K562 (cell line): Measurements from ENCODE around the gene AREL1. TPM values are rescaled to one million over a fixed set of nuclear protein-coding genes. Genes with fewer than 3 reads are reported as not detected.

Experiments
- ATAC-seq: fragments of 200-7000 bp; cut with Tn5 transposase; 3 replicates; pipeline ENCODE4 v1.9.1; 2020; ENCODE audit warnings: moderate library complexity
- BruUV-seq: library from RNA; stranded (reverse); fragments of 400-500 nt; replicated peaks from 2 replicates; lab custom pipeline; 2021; lab: Mats Ljungman, UMichigan
- CTCF ChIA-PET: fragments of 300-600 bp; formaldehyde crosslinking; extraction: SDS; loops from one replicate; lab custom pipeline; 2021; ENCODE audit warnings: low intra/inter-chr PET ratio; lab: Yijun Ruan, JAX
- POLR2A ChIA-PET: fragments of 300-600, 350-650 bp; sonication (Branson Sonifier 250); formaldehyde crosslinking; extraction: SDS; loops from one replicate; lab custom pipeline; 2021; ENCODE audit warnings: antibody characterized with exemption, inconsistent platforms; lab: Yijun Ruan, JAX
- DNase-seq, 4 experiments: peaks; one replicate each; pipeline versions ENCODE4 v3.0.0 to v3.0.0-alpha.2; 2011 to 2018; ENCODE audit warnings: low spot score in 3 of 4, mixed read lengths in 3 of 4; ENCODE audit errors: extremely low read depth in 1 of 4
- FAIRE-seq: peaks from 2 replicates; lab custom pipeline; 2011; peaks lifted over from hg19 to GRCh38; lab: Jason Lieb, UNC
- H2AFZ ChIP-seq: 2 replicates; pipeline ENCODE4 v1.6.0; 2011; ENCODE audit warnings: low read depth, low read length, control low read depth, inconsistent platforms
- H3K27ac ChIP-seq: fragments of 200-600 bp; 3 replicates; pipeline ENCODE4 v1.8.0; 2011; ENCODE audit warnings: low read depth, mild to moderate bottlenecking, control low read depth, inconsistent platforms, low read length, moderate library complexity, mixed read lengths; ENCODE audit errors: extremely low read depth
- H3K27me3 ChIP-seq, 2 experiments: fragments of 300-600 bp in 1 of 2; 2 replicates in 1 of 2; 3 replicates in 1 of 2; pipeline versions ENCODE4 v1.6.0 to v1.8.0; 2011; ENCODE audit warnings: inconsistent platforms in 2 of 2, low read length in 2 of 2, mild to moderate bottlenecking in 1 of 2, mixed read lengths in 1 of 2, moderate library complexity in 1 of 2; ENCODE audit not compliant: control insufficient read depth in 2 of 2, insufficient read depth in 2 of 2
- H3K36me3 ChIP-seq: fragments of 300-600 bp; 3 replicates; pipeline ENCODE4 v1.8.0; 2011; ENCODE audit warnings: mild to moderate bottlenecking, low read length, inconsistent platforms; ENCODE audit not compliant: control insufficient read depth, insufficient read depth
- H3K4me1 ChIP-seq, 2 experiments: fragments of 200-600 bp in 1 of 2; replicated peaks in 1 of 2; 2 replicates in 1 of 2; 3 replicates in 1 of 2; pipeline versions ENCODE4 v1.5.1 to v1.8.0; 2011; ENCODE audit warnings: inconsistent platforms in 2 of 2, low read length in 2 of 2, mild to moderate bottlenecking in 1 of 2, mixed read lengths in 1 of 2, moderate library complexity in 1 of 2; ENCODE audit not compliant: control insufficient read depth in 2 of 2, insufficient read depth in 2 of 2
- H3K4me2 ChIP-seq: 2 replicates; pipeline ENCODE4 v1.6.1; 2011; ENCODE audit warnings: low read length, control low read depth, inconsistent platforms, mixed read lengths; ENCODE audit not compliant: insufficient read depth
- H3K4me3 ChIP-seq: fragments of 200-600 bp; sonication (generic), shearing (Covaris generic); 2 replicates; pipeline ENCODE4 v1.5.1; 2016; ENCODE audit warnings: control low read depth, inconsistent platforms
- H3K79me2 ChIP-seq: fragments of 200-600 bp; 3 replicates; pipeline ENCODE4 v1.8.0; 2011; ENCODE audit warnings: low read length, inconsistent platforms; ENCODE audit not compliant: control insufficient read depth, insufficient read depth
- H3K9ac ChIP-seq, 2 experiments: 2 replicates each; pipeline versions ENCODE4 v1.6.0 to v1.6.1; 2011; ENCODE audit warnings: low read depth in 2 of 2, low read length in 2 of 2, control low read depth in 1 of 2, inconsistent platforms in 1 of 2, mild to moderate bottlenecking in 1 of 2, mixed read lengths in 1 of 2; ENCODE audit not compliant: insufficient read depth in 1 of 2
- H3K9me1 ChIP-seq: one replicate; pipeline ENCODE4 v1.6.0; 2011; ENCODE audit warnings: inconsistent platforms, mild to moderate bottlenecking, low read length, moderate library complexity; ENCODE audit not compliant: control insufficient read depth, insufficient read depth
- H3K9me3 ChIP-seq: replicated peaks from 2 replicates; pipeline ENCODE4 v1.5.1; 2011; ENCODE audit warnings: low read depth, low read length, inconsistent platforms; ENCODE audit not compliant: control insufficient read depth, insufficient read depth
- H4K20me1 ChIP-seq: replicated peaks from 2 replicates; pipeline ENCODE4 v1.6.1; 2011; ENCODE audit warnings: low read length, inconsistent platforms, mixed read lengths; ENCODE audit not compliant: control insufficient read depth, insufficient read depth
- CBX2 ChIP-seq: fragments of 200-600 bp; sonication (generic); IDR thresholded peaks from one replicate; pipeline ENCODE4 v1.6.1; 2012; ENCODE audit warnings: mild to moderate bottlenecking, low read length, inconsistent platforms; ENCODE audit not compliant: insufficient read depth, poor library complexity, severe bottlenecking
- ELK3 ChIP-seq: fragments of 450-650 bp; formaldehyde crosslinking; IDR thresholded peaks from 2 replicates; pipeline ENCODE4 v1.4.0; 2020; ENCODE audit warnings: mild to moderate bottlenecking
- MECOM ChIP-seq: fragments of 250-450 bp; sonication (Bioruptor Pico); IDR thresholded peaks from 2 replicates; pipeline ENCODE4 v1.8.0; 2022; ENCODE audit warnings: inconsistent platforms
- SMARCB1 ChIP-seq: IDR thresholded peaks from 2 replicates; pipeline ENCODE4 v1.6.1; 2011; ENCODE audit warnings: improper control_type of control experiment, low read depth; ENCODE audit not compliant: insufficient read length
- WGBS: fragments of 100-300 bp; shearing (Covaris generic); methylation state at CpG from one replicate; pipeline ENCODE4 v1.1.6; 2016; ENCODE audit warnings: low coverage, mixed read lengths; ENCODE audit not compliant: insufficient coverage; ENCODE audit errors: missing lambda C conversion rate; 5-methylcytosine and 5-hydroxymethylcytosine counted together
- in situ Hi-C: fragments of 300-500 bp; cut with MboI; formaldehyde crosslinking; loops from 4 replicates; pipeline ENCODE4 v1.15.0; 2018; ENCODE audit warnings: inconsistent platforms, mixed read lengths
- intact Hi-C: fragments of 100-400 bp; cut with micrococcal nuclease; formaldehyde crosslinking; loops from 2 replicates; pipeline ENCODE4 v1.14.2; 2022
- polyA plus RNA-seq, 8 experiments: library from polyadenylated mRNA; depleted of rRNA in 4 of 8; stranded (reverse) in 5 of 8; unstranded in 3 of 8; fragments of >200 nt; fragmentation: Nextera tagmentation in 2 of 8; fragmentation: Illumina TruSeq in 1 of 8; extraction: Ambion mirVana in 2 of 8; extraction: Trizol in 1 of 8; gene quantifications; 2 replicates each; pipeline versions ENCODE4 v1.2.1 to v1.2.3, GENCODE V29; 2011 to 2014; ENCODE audit warnings: inconsistent platforms in 1 of 8, missing spikeins in 1 of 8
- total RNA-seq, 7 experiments: library from RNA; depleted of rRNA in 6 of 7; stranded (reverse); fragments of >200 nt in 6 of 7; fragmentation: Illumina TruSeq in 2 of 7; extraction: Trizol in 2 of 7; gene quantifications; 2 replicates each; pipeline versions ENCODE4 v1.2.1 to v1.2.3, GENCODE V29; 2011 to 2021; ENCODE audit warnings: low replicate concordance in 1 of 7
- TF ChIP-seq, protein P1 (sequence below): sonication (generic); formaldehyde crosslinking; IDR thresholded peaks from 2 replicates; pipeline ENCODE4 v1.8.1; 2023; ENCODE audit warnings: missing genetic modification reagents, mild to moderate bottlenecking, borderline replicate concordance

AREL1 gene
- total and polyA plus RNA-seq, 9 of the 15 experiments (the other 6 are each of a cell fraction or from before 2014, with no cell fraction given), result 6.0 to 24.8 (median 16.6) TPM

DNA sequence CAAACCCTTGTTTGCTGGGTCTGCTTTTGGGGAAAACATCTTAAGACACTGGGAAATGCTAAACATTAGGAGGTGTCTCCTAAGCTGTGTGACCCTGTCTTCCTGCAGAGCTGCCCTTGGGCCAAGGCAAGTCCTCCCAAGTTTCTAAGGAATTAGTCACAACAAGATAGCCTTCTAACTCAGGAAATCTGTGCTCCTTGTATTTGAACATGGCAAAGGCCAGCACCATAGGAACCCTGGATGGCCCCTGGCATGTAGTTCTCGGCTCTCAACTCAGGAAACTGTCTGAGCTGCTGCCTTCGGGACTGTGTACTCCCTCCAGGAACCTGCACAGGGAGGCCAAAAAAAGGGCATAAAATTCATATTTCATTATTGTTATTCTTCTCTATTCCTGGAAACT is 63.2 kb downstream of the AREL1 start:
- intact Hi-C loops, result no loop called here
- peak; percentile 12 for ATAC-seq
- no TSS peak for BruUV-seq
- in situ Hi-C loops, result no loop called here
- Histone ChIP-seq H3K9me1 (no peaks in the 10 kb centered on the region), H3K4me3 (no peak overlapping the region), H3K27ac (no peak overlapping the region), H3K9ac (no peak overlapping the region), H2AFZ (no peak overlapping the region), H3K36me3 (no peaks in the 10 kb centered on the region), H3K27me3 (no peaks in the 10 kb centered on the region; a peak in 1 of 5 replicates), H3K9me3 (no peaks in the 10 kb centered on the region), H4K20me1 (no peaks in the 10 kb centered on the region), H3K4me1 (peaks cover 0 to 3% of the 10 kb centered on the region in 2 experiments; a peak in 3 of 5 replicates), H3K79me2 (no peaks in the 10 kb centered on the region), H3K4me2 (no peak overlapping the region)
- TF ChIP-seq, protein P1, sequence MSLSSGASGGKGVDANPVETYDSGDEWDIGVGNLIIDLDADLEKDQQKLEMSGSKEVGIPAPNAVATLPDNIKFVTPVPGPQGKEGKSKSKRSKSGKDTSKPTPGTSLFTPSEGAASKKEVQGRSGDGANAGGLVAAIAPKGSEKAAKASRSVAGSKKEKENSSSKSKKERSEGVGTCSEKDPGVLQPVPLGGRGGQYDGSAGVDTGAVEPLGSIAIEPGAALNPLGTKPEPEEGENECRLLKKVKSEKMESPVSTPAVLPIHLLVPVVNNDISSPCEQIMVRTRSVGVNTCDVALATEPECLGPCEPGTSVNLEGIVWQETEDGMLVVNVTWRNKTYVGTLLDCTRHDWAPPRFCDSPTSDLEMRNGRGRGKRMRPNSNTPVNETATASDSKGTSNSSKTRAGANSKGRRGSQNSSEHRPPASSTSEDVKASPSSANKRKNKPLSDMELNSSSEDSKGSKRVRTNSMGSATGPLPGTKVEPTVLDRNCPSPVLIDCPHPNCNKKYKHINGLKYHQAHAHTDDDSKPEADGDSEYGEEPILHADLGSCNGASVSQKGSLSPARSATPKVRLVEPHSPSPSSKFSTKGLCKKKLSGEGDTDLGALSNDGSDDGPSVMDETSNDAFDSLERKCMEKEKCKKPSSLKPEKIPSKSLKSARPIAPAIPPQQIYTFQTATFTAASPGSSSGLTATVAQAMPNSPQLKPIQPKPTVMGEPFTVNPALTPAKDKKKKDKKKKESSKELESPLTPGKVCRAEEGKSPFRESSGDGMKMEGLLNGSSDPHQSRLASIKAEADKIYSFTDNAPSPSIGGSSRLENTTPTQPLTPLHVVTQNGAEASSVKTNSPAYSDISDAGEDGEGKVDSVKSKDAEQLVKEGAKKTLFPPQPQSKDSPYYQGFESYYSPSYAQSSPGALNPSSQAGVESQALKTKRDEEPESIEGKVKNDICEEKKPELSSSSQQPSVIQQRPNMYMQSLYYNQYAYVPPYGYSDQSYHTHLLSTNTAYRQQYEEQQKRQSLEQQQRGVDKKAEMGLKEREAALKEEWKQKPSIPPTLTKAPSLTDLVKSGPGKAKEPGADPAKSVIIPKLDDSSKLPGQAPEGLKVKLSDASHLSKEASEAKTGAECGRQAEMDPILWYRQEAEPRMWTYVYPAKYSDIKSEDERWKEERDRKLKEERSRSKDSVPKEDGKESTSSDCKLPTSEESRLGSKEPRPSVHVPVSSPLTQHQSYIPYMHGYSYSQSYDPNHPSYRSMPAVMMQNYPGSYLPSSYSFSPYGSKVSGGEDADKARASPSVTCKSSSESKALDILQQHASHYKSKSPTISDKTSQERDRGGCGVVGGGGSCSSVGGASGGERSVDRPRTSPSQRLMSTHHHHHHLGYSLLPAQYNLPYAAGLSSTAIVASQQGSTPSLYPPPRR (CRISPR knock-in tag), result no peak
- TF ChIP-seq MECOM, result no peak
- no peak for TF ChIP-seq CBX2
- no peak for TF ChIP-seq ELK3 (CRISPR knock-in tag)
- no peak for TF ChIP-seq SMARCB1
- CTCF ChIA-PET, result no interaction called here
- no peak for DNase-seq
- 83% methylated on average over 1 of the region's 2 CpGs for WGBS
- no peak for FAIRE-seq
- POLR2A ChIA-PET, result no interaction called here
